WTC11 (cell line): ENCODE results near the gene SRPRB. TPM values are rescaled to one million over a fixed set of nuclear protein-coding genes. Genes with fewer than 3 reads are reported as not detected.

Experiments used
- ATAC-seq: fragments of 200-7000 bp; cut with Tn5 transposase; 2 replicates; pipeline ENCODE4 v1.10.0; 2021; ENCODE audit warnings: mild to moderate bottlenecking, moderate library complexity
- CTCF ChIA-PET: fragments of 300-600 bp; sonication (Branson Sonifier 250); formaldehyde crosslinking; loops from one replicate; lab custom pipeline; 2021; ENCODE audit warnings: antibody characterized with exemption; lab: Charles Lee
- POLR2A ChIA-PET: fragments of 350-600 bp; sonication (Branson Sonifier 250); formaldehyde crosslinking; loops from one replicate; lab custom pipeline; 2021; ENCODE audit warnings: antibody characterized with exemption; lab: Charles Lee
- DNase-seq: peaks from one replicate; pipeline ENCODE4 v3.0.0; 2021; ENCODE audit warnings: low spot score
- H3K27ac Mint-ChIP-seq: 2 replicates; pipeline ENCODE4 v1.8.0; 2021; ENCODE audit warnings: mixed read lengths
- H3K27me3 Mint-ChIP-seq: 2 replicates; pipeline ENCODE4 v1.8.0; 2021; ENCODE audit warnings: low read depth, mild to moderate bottlenecking, moderate library complexity, mixed read lengths
- H3K36me3 Mint-ChIP-seq: 2 replicates; pipeline ENCODE4 v1.8.0; 2021; ENCODE audit warnings: mixed read lengths
- H3K4me1 Mint-ChIP-seq: 2 replicates; pipeline ENCODE4 v1.8.0; 2022; ENCODE audit warnings: mixed read lengths
- H3K4me3 Mint-ChIP-seq: 2 replicates; pipeline ENCODE4 v1.8.0; 2021; ENCODE audit warnings: mild to moderate bottlenecking, moderate library complexity, mixed read lengths
- H3K9me3 Mint-ChIP-seq: 2 replicates; pipeline ENCODE4 v1.8.0; 2021; ENCODE audit warnings: mixed read lengths
- AR ChIP-seq: fragments of 250-450 bp; sonication (Bioruptor Pico); IDR thresholded peaks from 2 replicates; pipeline ENCODE4 v1.9.0; 2021; ENCODE audit warnings: mild to moderate bottlenecking
- CDX4 ChIP-seq: fragments of 250-450 bp; sonication (Bioruptor Pico); IDR thresholded peaks from 2 replicates; pipeline ENCODE4 v1.9.0; 2021; ENCODE audit warnings: moderate library complexity, mild to moderate bottlenecking, inconsistent platforms, borderline replicate concordance
- CREB1 ChIP-seq: sonication (generic); formaldehyde crosslinking; IDR thresholded peaks from 2 replicates; pipeline ENCODE4 v1.8.0; 2023; ENCODE audit warnings: mild to moderate bottlenecking, missing genetic modification reagents
- CREM ChIP-seq: sonication (generic); formaldehyde crosslinking; IDR thresholded peaks from 2 replicates; pipeline ENCODE4 v1.8.1; 2022; ENCODE audit warnings: mild to moderate bottlenecking, missing genetic modification reagents, moderate library complexity
- E2F1 ChIP-seq: sonication (generic); formaldehyde crosslinking; IDR thresholded peaks from 2 replicates; pipeline ENCODE4 v1.8.0; 2022; ENCODE audit warnings: mild to moderate bottlenecking, missing genetic modification reagents
- E2F5 ChIP-seq: sonication (generic); formaldehyde crosslinking; IDR thresholded peaks from 2 replicates; pipeline ENCODE4 v1.8.1; 2022; ENCODE audit warnings: mild to moderate bottlenecking, moderate library complexity, missing genetic modification reagents
- HMGA2 ChIP-seq: fragments of 250-450 bp; sonication (Bioruptor Pico); IDR thresholded peaks from 2 replicates; pipeline ENCODE4 v1.4.0; 2021; ENCODE audit warnings: mild to moderate bottlenecking, moderate library complexity
- IRF2 ChIP-seq: sonication (generic); formaldehyde crosslinking; IDR thresholded peaks from 2 replicates; pipeline ENCODE4 v1.8.0; 2022; ENCODE audit warnings: low read depth, missing genetic modification reagents, borderline replicate concordance
- JAZF1 ChIP-seq: fragments of 250-450 bp; sonication (Bioruptor Pico); IDR thresholded peaks from 2 replicates; pipeline ENCODE4 v1.9.0; 2021; ENCODE audit warnings: moderate library complexity, mild to moderate bottlenecking, inconsistent platforms
- NR2C2 ChIP-seq: sonication (generic); formaldehyde crosslinking; IDR thresholded peaks from 2 replicates; pipeline ENCODE4 v1.8.0; 2022; ENCODE audit warnings: mild to moderate bottlenecking, missing genetic modification reagents
- SMAD3 ChIP-seq: sonication (generic); formaldehyde crosslinking; IDR thresholded peaks from 2 replicates; pipeline ENCODE4 v1.8.0; 2022; ENCODE audit warnings: missing genetic modification reagents, mild to moderate bottlenecking, borderline replicate concordance
- ZNF219 ChIP-seq: sonication (generic); formaldehyde crosslinking; IDR thresholded peaks from 2 replicates; pipeline ENCODE4 v1.8.0; 2023; ENCODE audit warnings: missing genetic modification reagents, mild to moderate bottlenecking, borderline replicate concordance
- ZNF281 ChIP-seq: sonication (generic); formaldehyde crosslinking; IDR thresholded peaks from 2 replicates; pipeline ENCODE4 v1.8.0; 2023; ENCODE audit warnings: mild to moderate bottlenecking, missing genetic modification reagents
- ZNF512 ChIP-seq: sonication (generic); formaldehyde crosslinking; IDR thresholded peaks from 2 replicates; pipeline ENCODE4 v1.8.1; 2022; ENCODE audit warnings: missing genetic modification reagents, borderline replicate concordance
- ZNF671 ChIP-seq: fragments of 250-450 bp; sonication (Bioruptor Pico); IDR thresholded peaks from 2 replicates; pipeline ENCODE4 v1.8.0; 2021; ENCODE audit warnings: mild to moderate bottlenecking
- total RNA-seq: library from RNA; stranded (reverse); gene quantifications from 3 replicates; pipeline ENCODE4 v1.2.3, GENCODE V29; 2021
- TF ChIP-seq, protein P1 (sequence below): sonication (generic); formaldehyde crosslinking; IDR thresholded peaks from 2 replicates; pipeline ENCODE4 v1.8.0; 2022; ENCODE audit warnings: mild to moderate bottlenecking, missing genetic modification reagents
- TF ChIP-seq, protein P2 (sequence below): sonication (generic); formaldehyde crosslinking; IDR thresholded peaks from 2 replicates; pipeline ENCODE4 v1.8.0; 2022; ENCODE audit warnings: mild to moderate bottlenecking, missing genetic modification reagents
- TF ChIP-seq, protein P3 (sequence below): sonication (generic); formaldehyde crosslinking; IDR thresholded peaks from 2 replicates; pipeline ENCODE4 v1.8.1; 2022; ENCODE audit warnings: low read depth, mild to moderate bottlenecking, moderate library complexity, missing genetic modification reagents, borderline replicate concordance
- TF ChIP-seq, protein P4 (sequence below): sonication (generic); formaldehyde crosslinking; IDR thresholded peaks from 2 replicates; pipeline ENCODE4 v1.8.1; 2022; ENCODE audit warnings: mild to moderate bottlenecking, missing genetic modification reagents, moderate library complexity, borderline replicate concordance
- TF ChIP-seq, protein P5 (sequence below): fragments of 200-600 bp; IDR thresholded peaks from 2 replicates; pipeline ENCODE4 v1.8.0; 2022; ENCODE audit warnings: antibody characterized with exemption

The SRPRB gene
- total RNA-seq, 1 experiment from 2014 or later = 40.9 TPM

DNA sequence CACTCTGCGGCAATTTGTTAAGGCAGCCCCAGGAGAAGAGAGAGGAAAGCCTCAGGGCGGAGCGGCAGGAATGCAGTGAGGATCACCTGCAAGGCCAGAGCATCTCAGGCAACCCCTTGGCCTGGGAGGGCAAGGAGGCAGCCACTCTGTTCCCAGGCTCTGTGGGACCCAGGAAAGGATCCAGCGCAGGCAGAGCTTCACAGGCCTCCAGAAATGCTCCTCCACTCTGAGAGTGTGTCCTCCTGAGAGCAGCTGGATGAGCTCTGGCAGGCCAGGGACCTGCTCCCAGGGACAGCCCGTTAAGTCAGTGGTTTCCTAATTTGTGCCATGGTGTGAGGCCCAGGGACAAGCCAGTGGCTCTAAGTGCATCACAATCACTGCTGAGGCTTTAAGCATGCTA lies 54.9 kb downstream of the SRPRB start:
- H3K36me3 Mint-ChIP-seq = no peaks in the 10 kb centered on the region
- TF ChIP-seq ZNF281 (CRISPR knock-in tag) (no peak), E2F5 (CRISPR knock-in tag) (no peak), ZNF671 (CRISPR knock-in tag) (no peak), E2F1 (CRISPR knock-in tag) (no peak), ZNF219 (no peak), JAZF1 (no peak), ZNF512 (CRISPR knock-in tag) (no peak), NR2C2 (CRISPR knock-in tag) (no peak), HMGA2 (CRISPR knock-in tag) (no peak), CREM (no peak), SMAD3 (CRISPR knock-in tag) (no peak), IRF2 (no peak), AR (no peak), CREB1 (CRISPR knock-in tag) (no peak), CDX4 (no peak)
- TF ChIP-seq, protein P1, sequence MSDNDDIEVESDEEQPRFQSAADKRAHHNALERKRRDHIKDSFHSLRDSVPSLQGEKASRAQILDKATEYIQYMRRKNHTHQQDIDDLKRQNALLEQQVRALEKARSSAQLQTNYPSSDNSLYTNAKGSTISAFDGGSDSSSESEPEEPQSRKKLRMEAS (CRISPR knock-in tag) = no peak
- TF ChIP-seq, protein P2, sequence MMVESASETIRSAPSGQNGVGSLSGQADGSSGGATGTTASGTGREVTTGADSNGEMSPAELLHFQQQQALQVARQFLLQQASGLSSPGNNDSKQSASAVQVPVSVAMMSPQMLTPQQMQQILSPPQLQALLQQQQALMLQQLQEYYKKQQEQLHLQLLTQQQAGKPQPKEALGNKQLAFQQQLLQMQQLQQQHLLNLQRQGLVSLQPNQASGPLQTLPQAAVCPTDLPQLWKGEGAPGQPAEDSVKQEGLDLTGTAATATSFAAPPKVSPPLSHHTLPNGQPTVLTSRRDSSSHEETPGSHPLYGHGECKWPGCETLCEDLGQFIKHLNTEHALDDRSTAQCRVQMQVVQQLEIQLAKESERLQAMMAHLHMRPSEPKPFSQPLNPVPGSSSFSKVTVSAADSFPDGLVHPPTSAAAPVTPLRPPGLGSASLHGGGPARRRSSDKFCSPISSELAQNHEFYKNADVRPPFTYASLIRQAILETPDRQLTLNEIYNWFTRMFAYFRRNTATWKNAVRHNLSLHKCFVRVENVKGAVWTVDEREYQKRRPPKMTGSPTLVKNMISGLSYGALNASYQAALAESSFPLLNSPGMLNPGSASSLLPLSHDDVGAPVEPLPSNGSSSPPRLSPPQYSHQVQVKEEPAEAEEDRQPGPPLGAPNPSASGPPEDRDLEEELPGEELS = no peak
- TF ChIP-seq, protein P3, sequence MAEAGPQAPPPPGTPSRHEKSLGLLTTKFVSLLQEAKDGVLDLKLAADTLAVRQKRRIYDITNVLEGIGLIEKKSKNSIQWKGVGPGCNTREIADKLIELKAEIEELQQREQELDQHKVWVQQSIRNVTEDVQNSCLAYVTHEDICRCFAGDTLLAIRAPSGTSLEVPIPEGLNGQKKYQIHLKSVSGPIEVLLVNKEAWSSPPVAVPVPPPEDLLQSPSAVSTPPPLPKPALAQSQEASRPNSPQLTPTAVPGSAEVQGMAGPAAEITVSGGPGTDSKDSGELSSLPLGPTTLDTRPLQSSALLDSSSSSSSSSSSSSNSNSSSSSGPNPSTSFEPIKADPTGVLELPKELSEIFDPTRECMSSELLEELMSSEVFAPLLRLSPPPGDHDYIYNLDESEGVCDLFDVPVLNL (CRISPR knock-in tag) = no peak
- TF ChIP-seq, protein P4, sequence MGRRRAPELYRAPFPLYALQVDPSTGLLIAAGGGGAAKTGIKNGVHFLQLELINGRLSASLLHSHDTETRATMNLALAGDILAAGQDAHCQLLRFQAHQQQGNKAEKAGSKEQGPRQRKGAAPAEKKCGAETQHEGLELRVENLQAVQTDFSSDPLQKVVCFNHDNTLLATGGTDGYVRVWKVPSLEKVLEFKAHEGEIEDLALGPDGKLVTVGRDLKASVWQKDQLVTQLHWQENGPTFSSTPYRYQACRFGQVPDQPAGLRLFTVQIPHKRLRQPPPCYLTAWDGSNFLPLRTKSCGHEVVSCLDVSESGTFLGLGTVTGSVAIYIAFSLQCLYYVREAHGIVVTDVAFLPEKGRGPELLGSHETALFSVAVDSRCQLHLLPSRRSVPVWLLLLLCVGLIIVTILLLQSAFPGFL (CRISPR knock-in tag) = no peak
- TF ChIP-seq, protein P5, sequence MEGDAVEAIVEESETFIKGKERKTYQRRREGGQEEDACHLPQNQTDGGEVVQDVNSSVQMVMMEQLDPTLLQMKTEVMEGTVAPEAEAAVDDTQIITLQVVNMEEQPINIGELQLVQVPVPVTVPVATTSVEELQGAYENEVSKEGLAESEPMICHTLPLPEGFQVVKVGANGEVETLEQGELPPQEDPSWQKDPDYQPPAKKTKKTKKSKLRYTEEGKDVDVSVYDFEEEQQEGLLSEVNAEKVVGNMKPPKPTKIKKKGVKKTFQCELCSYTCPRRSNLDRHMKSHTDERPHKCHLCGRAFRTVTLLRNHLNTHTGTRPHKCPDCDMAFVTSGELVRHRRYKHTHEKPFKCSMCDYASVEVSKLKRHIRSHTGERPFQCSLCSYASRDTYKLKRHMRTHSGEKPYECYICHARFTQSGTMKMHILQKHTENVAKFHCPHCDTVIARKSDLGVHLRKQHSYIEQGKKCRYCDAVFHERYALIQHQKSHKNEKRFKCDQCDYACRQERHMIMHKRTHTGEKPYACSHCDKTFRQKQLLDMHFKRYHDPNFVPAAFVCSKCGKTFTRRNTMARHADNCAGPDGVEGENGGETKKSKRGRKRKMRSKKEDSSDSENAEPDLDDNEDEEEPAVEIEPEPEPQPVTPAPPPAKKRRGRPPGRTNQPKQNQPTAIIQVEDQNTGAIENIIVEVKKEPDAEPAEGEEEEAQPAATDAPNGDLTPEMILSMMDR = no peak
- TF ChIP-seq, all 79 proteins: peak for 0
- peak; percentile 33; the same call in 1 of the 2 replicates for ATAC-seq
- H3K4me3 Mint-ChIP-seq = no peak overlapping the region
- H3K27me3 Mint-ChIP-seq = no peaks in the 10 kb centered on the region
- CTCF ChIA-PET = interaction anchor here (0.6 kb wide), 1 partner anchor 62 kb away, joined by 8 read pairs; no protein-coding TSS in a partner anchor
- no peak overlapping the region for H3K27ac Mint-ChIP-seq
- DNase-seq = no peak
- H3K4me1 Mint-ChIP-seq = peaks cover 9% of the 10 kb centered on the region
- no peaks in the 10 kb centered on the region for H3K9me3 Mint-ChIP-seq
- POLR2A ChIA-PET = no interaction called here
